C1 segment of cervical spinal cord (tissue), 14 donors: ENCODE results near the gene VWA5B2.

ENCODE experiments used
- DNase-seq, 14 donors: peaks; one replicate each; lab custom pipeline; 2025; lab: John Stamatoyannopoulos, UW

VWA5B2 gene

DNA sequence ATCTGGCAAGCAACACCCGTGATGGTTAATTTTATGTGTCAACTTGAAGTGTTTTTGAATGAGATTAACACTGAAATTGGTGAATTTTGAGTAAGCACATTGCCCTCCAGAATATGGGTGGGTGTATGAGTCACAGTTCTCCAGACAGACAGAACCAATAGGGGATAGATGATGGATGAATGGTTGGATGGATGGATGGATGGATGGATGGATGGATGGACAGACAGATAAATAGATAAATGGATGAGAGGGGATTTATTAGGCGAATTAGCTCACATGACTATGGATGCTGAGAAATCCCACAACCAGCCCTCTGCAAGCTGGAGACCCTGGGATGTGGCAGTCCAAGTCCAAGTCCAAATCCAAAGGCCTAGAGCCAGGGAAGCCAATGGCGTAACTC is 5.4 kb upstream of the VWA5B2 start:
- DNase-seq = no peak

DNA sequence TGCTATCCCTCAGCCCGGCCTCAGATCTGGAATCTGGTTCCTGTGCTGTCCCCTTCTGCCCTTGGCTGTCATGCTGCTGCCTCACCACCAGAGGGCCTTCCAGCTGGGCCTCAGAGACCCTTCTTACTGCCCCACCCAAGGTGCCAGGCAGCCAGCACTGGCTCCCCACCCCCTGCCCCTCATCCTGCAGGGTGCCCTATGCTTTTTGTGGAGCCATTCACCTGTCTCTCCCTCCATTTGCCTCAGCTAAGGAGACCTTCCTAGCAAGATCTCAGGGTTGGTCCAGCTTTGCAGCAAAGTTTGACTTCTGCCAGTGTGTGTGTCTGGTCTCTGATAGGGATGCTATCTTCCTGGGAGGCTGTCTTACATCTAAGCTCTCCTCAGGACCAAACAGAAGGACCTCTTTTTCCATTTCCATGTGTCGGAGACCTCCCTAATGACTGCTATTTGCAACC is 1.9 kb upstream of the VWA5B2 start:
- peak in 2 of 14 donors; percentile 12 to 15 for DNase-seq

- peak in 1 of 14 donors; percentile 45 for DNase-seq
Measured at GRCh38 chr3:184228376-184229137, 828 bp upstream of the VWA5B2 start.

DNA sequence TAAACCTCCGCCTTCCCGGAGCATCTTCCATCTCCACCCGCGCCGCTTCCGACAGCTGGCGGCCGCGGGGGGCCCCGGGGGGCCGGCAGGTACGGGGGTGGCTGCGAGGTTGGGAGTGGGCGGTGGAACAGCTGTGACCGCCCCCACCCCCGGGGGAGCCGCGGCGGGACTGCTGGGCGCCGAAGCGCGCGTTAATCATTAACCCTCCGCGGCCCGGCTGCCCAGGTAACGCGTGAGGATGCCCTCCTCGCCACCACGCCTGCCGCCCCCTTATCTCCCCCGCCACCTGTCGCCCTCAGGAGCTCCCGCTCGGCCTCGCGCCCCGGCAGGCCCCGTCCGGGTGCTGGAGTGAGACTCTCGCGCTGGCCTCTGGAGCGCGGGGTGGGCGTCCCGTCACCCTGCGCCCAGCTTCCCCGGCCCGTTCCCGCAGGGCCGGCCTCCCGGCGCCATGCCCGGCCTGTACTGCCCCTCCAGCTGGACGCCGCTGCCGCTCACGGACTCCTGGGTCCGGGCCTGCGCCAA is 757 bp downstream of the VWA5B2 start:
- no peak for DNase-seq

DNA sequence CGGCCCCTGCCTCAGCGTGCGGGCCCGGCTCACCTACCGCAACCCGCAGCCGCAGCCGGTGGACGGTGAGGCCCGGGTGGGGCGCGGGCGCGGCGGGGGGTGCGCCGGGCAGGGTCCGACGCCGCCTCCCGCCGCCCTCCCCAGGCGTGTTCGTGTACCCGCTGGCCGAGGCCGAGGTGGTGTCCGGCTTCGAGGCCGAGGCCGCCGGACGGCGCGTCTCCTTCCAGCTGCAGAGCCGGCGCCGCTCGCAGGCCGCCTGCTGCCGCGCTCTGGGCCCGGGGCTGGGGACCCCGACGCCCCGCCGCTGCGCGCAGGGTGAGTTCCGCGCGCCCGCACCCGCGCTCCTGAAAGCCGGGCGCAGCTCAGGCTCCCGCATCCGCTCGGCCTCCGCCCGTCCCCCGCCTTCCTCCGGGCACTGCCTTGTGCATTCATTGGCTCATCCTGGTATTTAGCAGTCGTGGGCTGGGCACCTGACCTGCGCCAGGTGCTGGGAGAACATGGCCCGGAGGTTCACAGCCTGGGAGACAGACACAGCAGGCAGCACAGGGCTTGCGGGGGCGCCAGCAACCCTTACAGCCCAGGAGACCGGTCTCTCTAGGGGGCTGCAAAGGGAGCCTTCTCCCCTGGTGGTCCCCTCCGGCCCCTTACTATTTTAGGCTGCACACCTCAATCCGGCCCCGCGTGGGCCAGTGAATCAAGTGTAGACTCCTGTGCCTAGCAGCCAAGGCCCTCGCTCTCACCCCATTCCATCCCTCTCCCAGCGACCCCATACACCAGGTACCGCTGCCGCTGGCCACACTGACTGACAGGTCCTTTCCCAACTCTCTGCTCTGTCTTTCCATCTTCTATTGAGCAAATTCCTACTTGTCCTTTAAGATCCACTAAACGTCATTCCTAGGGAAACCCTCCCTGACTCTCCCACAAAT is 1.5 kb downstream of the VWA5B2 start:
- DNase-seq = peak in 1 of 14 donors; percentile 80

GRCh38 chr3:184231671-184232070 is 2.3 kb downstream of the VWA5B2 start:
- no peak for DNase-seq

- no peak for DNase-seq
Measured at GRCh38 chr3:184233127-184233843, 3.9 kb downstream of the VWA5B2 start.

DNA sequence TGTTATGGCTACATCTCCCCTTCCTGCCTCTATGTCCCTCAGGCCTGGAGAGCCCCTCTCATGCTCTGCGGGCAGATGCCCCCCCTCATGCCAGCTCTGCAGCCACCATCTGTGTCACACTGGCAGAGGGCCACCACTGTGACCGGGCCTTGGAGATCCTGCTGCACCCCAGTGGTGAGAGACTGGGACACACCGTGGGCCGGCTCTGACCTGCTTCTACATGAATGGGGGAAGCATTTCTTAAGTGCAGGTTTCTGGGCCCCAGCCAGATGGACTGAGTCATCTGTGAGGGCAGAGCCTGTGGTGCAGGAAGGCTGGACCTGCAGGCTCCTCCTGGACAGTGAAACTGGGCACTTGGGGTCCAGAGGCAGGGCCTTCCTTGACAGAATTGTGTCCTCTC is 4.8 kb downstream of the VWA5B2 start:
- DNase-seq = peak in 9 of 14 donors; percentile 6 to 83 (median 26)

DNA sequence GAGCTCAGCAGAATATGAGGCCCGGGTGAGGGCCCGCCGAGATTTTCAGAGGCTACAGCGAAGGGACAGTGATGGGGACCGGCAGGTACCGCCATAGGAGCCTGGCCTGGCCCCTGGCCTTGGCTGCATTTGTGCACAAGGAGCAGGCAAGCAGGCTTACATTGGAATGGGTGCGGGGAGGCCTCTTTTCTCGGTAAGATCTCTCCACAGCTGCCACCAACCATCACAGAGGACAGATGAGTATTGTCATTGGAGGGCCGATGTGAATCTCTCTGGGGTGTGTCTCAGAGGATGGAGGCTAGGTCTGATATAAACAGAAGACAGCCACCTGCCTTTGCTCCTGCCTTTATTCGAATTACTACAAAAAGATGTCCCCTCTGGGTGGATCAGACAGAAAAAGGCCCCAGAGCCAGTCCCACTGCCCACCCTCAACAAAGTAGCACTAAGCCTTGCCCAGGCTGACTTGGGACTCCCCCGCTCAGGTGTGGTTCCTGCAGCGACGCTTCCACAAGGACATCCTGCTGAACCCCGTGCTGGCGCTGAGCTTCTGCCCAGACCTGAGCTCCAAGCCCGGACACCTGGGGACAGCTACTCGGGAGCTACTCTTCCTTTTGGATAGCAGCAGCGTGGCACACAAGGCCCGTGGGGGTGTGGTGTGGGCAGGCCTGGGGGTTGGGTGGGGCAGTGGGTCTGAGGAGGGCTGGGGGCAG is 5.4 kb downstream of the VWA5B2 start:
- DNase-seq = peak in 1 of 14 donors; percentile 28

DNA sequence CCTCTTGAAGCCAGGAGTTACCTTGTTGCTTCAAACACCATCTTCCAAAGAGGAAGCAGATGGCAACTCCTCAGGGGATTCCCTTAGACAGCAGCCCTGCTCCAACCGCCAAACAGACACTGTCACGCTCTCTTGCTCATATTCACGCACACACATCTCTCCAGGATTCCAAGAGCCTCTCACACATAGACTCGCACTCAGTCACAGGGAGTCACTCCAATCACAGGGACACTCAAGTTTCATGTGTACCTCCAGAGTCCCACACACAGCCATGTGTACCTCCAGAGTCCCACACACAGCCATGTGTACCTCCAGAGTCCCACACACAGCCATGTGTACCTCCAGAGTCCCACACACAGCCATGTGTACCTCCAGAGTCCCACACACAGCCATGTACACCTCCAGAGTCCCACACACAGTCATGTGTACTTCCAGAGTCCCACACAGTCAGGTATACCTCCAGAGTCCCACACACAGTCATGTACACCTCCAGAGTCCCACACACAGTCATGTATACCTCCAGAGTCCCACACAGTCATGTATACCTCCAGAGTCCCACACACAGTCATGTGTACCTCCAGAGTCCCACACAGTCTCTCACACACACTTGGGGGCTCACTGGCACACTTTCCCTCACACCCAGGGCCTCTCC is 6.1 kb downstream of the VWA5B2 start:
- no peak for DNase-seq

GRCh38 chr3:184236033-184236410 is 6.6 kb downstream of the VWA5B2 start:
- no peak for DNase-seq

DNA sequence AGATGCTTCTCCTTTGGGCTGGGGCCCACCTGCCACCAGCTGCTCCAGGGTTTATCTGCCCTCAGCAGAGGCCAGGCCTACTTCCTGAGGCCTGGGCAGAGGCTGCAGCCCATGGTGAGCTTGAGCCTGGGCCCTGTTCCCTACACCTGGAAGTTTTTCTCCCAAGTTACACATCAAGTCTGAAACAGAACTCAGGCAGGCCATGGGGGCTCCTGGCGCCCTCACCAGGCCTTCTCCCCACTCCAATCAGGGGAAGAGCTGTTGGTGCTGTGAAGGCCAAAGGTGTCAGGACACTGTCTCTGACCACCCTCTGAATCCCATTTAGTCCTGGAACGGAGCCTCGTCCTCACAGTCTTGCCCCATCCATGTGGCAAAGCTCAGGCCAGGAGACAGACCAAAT is 7.3 kb downstream of the VWA5B2 start:
- DNase-seq = no peak

DNA sequence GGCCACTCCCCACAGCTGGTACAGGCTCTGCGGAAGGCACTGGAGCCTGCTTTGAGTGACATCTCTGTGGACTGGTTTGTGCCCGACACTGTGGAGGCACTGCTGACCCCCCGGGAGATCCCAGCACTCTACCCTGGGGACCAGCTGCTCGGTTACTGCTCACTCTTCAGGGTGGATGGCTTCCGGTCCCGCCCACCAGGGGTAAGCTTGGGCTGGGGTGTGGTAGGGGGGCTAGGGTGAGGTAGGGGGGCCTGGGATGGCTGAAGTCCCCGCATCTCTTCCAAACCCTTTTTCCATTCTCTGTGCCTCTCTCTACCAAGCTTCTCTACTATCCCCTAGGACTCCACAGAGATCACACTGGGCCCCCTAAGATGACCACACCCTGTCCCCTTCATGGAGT is 7.8 kb downstream of the VWA5B2 start:
- no peak for DNase-seq

GRCh38 chr3:184237807-184238206 is 8.4 kb downstream of the VWA5B2 start:
- DNase-seq = no peak

GRCh38 chr3:184238246-184238818 is 8.9 kb downstream of the VWA5B2 start:
- peak in 1 of 14 donors; percentile 63 for DNase-seq

DNA sequence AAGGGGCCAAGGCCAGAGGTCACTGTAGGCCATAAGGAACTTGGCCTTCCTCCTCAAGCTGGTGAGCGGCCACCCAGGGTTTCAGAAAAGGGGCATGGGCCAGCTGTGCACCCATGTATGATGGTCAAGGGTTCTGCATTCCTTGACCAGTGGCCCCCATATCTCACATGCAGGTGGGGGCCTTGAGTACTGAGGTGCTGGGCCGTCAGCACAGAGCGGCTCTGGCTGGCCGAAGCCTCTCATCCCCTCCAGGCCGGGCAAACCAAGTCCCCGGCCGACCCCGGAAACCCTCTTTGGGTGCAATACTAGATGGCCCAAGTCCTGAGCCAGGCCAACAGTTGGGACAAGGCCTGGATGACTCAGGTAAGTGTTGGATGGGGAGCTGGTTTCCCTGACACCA is 9.8 kb downstream of the VWA5B2 start:
- DNase-seq = no peak

DNA sequence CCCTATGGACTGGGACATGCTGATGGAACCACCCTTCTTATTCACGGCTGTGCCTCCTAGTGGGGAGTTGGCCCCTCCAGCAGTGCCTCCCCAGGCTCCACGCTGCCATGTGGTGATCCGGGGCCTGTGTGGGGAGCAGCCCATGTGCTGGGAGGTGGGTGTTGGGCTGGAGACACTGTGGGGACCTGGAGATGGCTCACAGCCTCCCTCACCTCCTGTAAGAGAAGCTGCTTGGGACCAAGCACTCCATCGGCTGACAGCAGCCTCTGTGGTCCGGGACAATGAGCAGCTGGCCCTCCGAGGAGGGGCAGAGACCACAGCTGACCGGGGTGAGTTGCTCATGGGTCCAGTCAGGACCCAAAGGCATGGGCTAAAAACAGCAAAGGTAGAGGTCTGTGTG is 10.3 kb downstream of the VWA5B2 start:
- no peak for DNase-seq

GRCh38 chr3:184240384-184241140 is 11.2 kb downstream of the VWA5B2 start:
- DNase-seq = no peak

DNA sequence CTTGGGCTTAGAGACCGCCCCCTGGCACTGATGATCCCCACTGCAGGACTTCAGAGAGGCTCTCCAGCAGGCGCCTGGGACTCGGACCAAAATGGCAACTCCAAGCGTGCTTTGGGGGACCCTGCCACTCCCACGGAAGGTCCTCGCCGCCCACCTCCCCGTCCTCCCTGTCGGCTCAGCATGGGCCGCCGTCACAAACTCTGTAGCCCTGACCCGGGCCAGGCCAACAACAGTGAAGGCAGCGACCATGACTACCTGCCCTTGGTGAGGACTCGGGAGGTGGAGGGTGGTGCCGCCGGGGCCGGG is 11.7 kb downstream of the VWA5B2 start:
- no peak for DNase-seq
